ENCODE results near the gene AK1. TPM values are rescaled to one million over a fixed set of nuclear protein-coding genes. Genes with fewer than 3 reads are reported as not detected.

Gene AK1
- total and polyA plus RNA-seq, 2 experiments from 2014 or later, result 16.2 to 35.5 TPM

GRCh38 chr9:127919253-127919815 is 41.9 kb upstream of the AK1 start:
- no peaks in the 10 kb centered on the region for H3K9me3 Mint-ChIP-seq
- H3K4me3 ChIP-seq, result no peak overlapping the region
- TF ChIP-seq REST (IDR thresholded peaks at IDR 0.05; ENCODE audit: unreplicated experiment), result no peak
- no peak for TF ChIP-seq ZNF462 (CRISPR knock-in tag; IDR thresholded peaks at IDR 0.05)
- TF ChIP-seq CREB1 (CRISPR knock-in tag; IDR thresholded peaks at IDR 0.05; ENCODE audit: low read depth), result no peak
- no peak for TF ChIP-seq ETS1 (IDR thresholded peaks at IDR 0.05)
- TF ChIP-seq EZH2 (IDR thresholded peaks at IDR 0.05; ENCODE audit: low read depth, unreplicated experiment), result no peak
- no peak for TF ChIP-seq POLR2AphosphoS5 (IDR thresholded peaks at IDR 0.05; ENCODE audit: low read depth)
- TF ChIP-seq STAT1 (IDR thresholded peaks at IDR 0.05; ENCODE audit: unreplicated experiment), result no peak
- no peak for TF ChIP-seq EZH2phosphoT487 (IDR thresholded peaks at IDR 0.05; ENCODE audit: unreplicated experiment)
- TF ChIP-seq CTCF (conservative IDR thresholded peaks at IDR 0.05; ENCODE audit: low read depth in 2 of 2), result no peak
- no peak for TF ChIP-seq JUNB (IDR thresholded peaks at IDR 0.05; ENCODE audit: unreplicated experiment)
- TF ChIP-seq ZNF114 (CRISPR knock-in tag; IDR thresholded peaks at IDR 0.05), result no peak
- no peak for TF ChIP-seq ZNF331 (CRISPR knock-in tag; IDR thresholded peaks at IDR 0.05; ENCODE audit: low read depth)
- no peak for TF ChIP-seq NANOG (IDR thresholded peaks at IDR 0.05; ENCODE audit: borderline replicate concordance)
- no peak overlapping the region for H3K27ac ChIP-seq (ENCODE audit: low read depth)
- peaks cover 18% of the 10 kb centered on the region; the same call in 1 of the 2 replicates for H3F3A ChIP-seq (replicated peaks; ENCODE audit: low read depth)
- peaks cover 19% of the 10 kb centered on the region for H4K20me1 ChIP-seq (replicated peaks; ENCODE audit: insufficient read depth)
- no peaks in the 10 kb centered on the region for H3K9me2 ChIP-seq (ENCODE audit: insufficient read depth)
- 0 out of 2 replicates have a peak, but pooled peaks cover 7% of the 10 kb centered on the region for H3K27me3 ChIP-seq (ENCODE audit: insufficient read depth)
- H2AFZ ChIP-seq, result no peak overlapping the region
- no peaks in the 10 kb centered on the region for H3K36me3 ChIP-seq (ENCODE audit: insufficient read depth)
- H3K27ac Mint-ChIP-seq, result no peak overlapping the region
- H3K4me1 Mint-ChIP-seq, result peaks cover 19% of the 10 kb centered on the region
- H3K4me1 ChIP-seq (ENCODE audit: insufficient read depth), result peaks cover 8% of the 10 kb centered on the region; the same call in 1 of the 2 replicates
- 0 out of 3 replicates have a peak, but pooled peaks cover 3% of the 10 kb centered on the region for H3K36me3 Mint-ChIP-seq (ENCODE audit: low read depth)
- no peak overlapping the region for H3K4me2 ChIP-seq
- no peaks in the 10 kb centered on the region for H3K79me2 ChIP-seq (replicated peaks; ENCODE audit: insufficient read depth)
- no peak overlapping the region for H3K4me3 Mint-ChIP-seq
- ATAC-seq (no peak), DNase-seq (ENCODE audit: low spot score) (no peak)
- H3K27me3 Mint-ChIP-seq (ENCODE audit: insufficient read depth, low read depth, poor library complexity), result peaks cover 17% of the 10 kb centered on the region

All from GM23338 (cell line).